Left lung (tissue), 10 donors: ENCODE results near the gene NOB1. TPM values are rescaled to one million over a fixed set of nuclear protein-coding genes. Genes with fewer than 3 reads are reported as not detected.

ENCODE experiments used
- ATAC-seq: fragments of 200-7000 bp; cut with Tn5 transposase; one replicate; pipeline ENCODE4 v1.9.1; 2020; ENCODE audit warnings: moderate library complexity
- DNase-seq, 4 donors: peaks; one replicate each; pipeline ENCODE4 v3.0.0-alpha.2; 2013 to 2020
- H3K27ac ChIP-seq, 2 donors: fragments of 200-600 bp; sonication (generic) in 1 of 2; one replicate each; pipeline versions ENCODE4 v1.5.0 to v1.8.0; 2020 to 2021
- H3K27me3 ChIP-seq, 2 donors: fragments of 200-600 bp; sonication (generic) in 1 of 2; one replicate each; pipeline versions ENCODE4 v1.5.0 to v1.8.0; 2020 to 2021
- H3K36me3 ChIP-seq, 2 donors: fragments of 200-600 bp; sonication (generic) in 1 of 2; one replicate each; pipeline versions ENCODE4 v1.5.0 to v1.8.0; 2020 to 2021
- H3K4me1 ChIP-seq, 2 donors: fragments of 200-600 bp; one replicate each; pipeline ENCODE4 v1.8.0; 2021
- H3K4me3 ChIP-seq, 2 donors: fragments of 200-600 bp; sonication (generic) in 1 of 2; one replicate each; pipeline versions ENCODE4 v1.5.0 to v1.8.0; 2020 to 2021; ENCODE audit warnings: mild to moderate bottlenecking in 1 of 2
- H3K9me3 ChIP-seq, 2 donors: fragments of 200-600 bp; sonication (generic) in 1 of 2; one replicate each; pipeline versions ENCODE4 v1.5.0 to v1.8.0; 2020 to 2021
- CTCF ChIP-seq, 2 donors: fragments of 200-600 bp; sonication (generic) in 1 of 2; IDR thresholded peaks; one replicate each; pipeline versions ENCODE4 v1.5.0 to v1.8.0; 2021; ENCODE audit warnings: antibody characterized with exemption in 2 of 2
- intact Hi-C, 2 donors: fragments of 100-400 bp; cut with DNase I; formaldehyde crosslinking; loops; one replicate each; pipeline versions ENCODE4 v1.11.2 to v1.14.2; 2022
- polyA plus RNA-seq, 6 donors: library from polyadenylated mRNA; unstranded; fragments of 120-200 nt; gene quantifications; one replicate each; pipeline ENCODE4 v1.2.1, GENCODE V29; 2013; ENCODE audit not compliant: insufficient read length in 6 of 6
- total RNA-seq, 2 donors: library from RNA; stranded (reverse); fragmentation: NEBNext Ultra II Directional; extraction: Animal tissue kit (Norgen Biotek cat#: 25700); gene quantifications; one replicate each; pipeline ENCODE4 v1.2.1, GENCODE V29; 2021
- donor health status: DM: no; HTN: yes; CAD: no.
- donor health status: DM: no; HTN: no; CAD: no.

NOB1 gene
- total and polyA plus RNA-seq, 8 donors, result 29.9 to 67.4 (median 61.7) TPM

GRCh38 chr16:69726313-69727060, 28.2 kb downstream of the NOB1 start, which contains the start of gene NQO1:
Gene NQO1 (minus strand): TSS chr16:69726560. CDS start chr16:69726439, 121 bp downstream.
- H3K36me3 ChIP-seq, result no peaks in the 10 kb centered on the region
- ATAC-seq, result peak; percentile 97
- peaks cover 8 to 43% of the 10 kb centered on the region in 2 donors for H3K4me1 ChIP-seq
- peak; percentile 63 to 98 (median 84) for DNase-seq
- no peaks in the 10 kb centered on the region for H3K9me3 ChIP-seq
- H3K4me3 ChIP-seq, result peak within 1 kb of the TSS; percentile 37 to 51
- TF ChIP-seq CTCF (IDR thresholded peaks at IDR 0.05), result no peak
- H3K27me3 ChIP-seq, result no peaks in the 10 kb centered on the region
- peak within 1 kb of the TSS; percentile 80 to 88 for H3K27ac ChIP-seq
- intact Hi-C loops, result no loop called here

- ATAC-seq (no peak), DNase-seq (no peak)
- H3K36me3 ChIP-seq, result no peaks in the 10 kb centered on the region
- H3K4me3 ChIP-seq, result peak overlapping the region; percentile 37 to 51
- TF ChIP-seq CTCF (IDR thresholded peaks at IDR 0.05), result no peak
- intact Hi-C loops, result no loop called here
- H3K27ac ChIP-seq, result peak overlapping the region; percentile 80 to 88
- no peaks in the 10 kb centered on the region for H3K9me3 ChIP-seq
- H3K4me1 ChIP-seq, result peaks cover 8 to 43% of the 10 kb centered on the region in 2 donors
- H3K27me3 ChIP-seq, result no peaks in the 10 kb centered on the region
Observed at GRCh38 chr16:69725480-69726312, 29.0 kb downstream of the NOB1 start.

DNA sequence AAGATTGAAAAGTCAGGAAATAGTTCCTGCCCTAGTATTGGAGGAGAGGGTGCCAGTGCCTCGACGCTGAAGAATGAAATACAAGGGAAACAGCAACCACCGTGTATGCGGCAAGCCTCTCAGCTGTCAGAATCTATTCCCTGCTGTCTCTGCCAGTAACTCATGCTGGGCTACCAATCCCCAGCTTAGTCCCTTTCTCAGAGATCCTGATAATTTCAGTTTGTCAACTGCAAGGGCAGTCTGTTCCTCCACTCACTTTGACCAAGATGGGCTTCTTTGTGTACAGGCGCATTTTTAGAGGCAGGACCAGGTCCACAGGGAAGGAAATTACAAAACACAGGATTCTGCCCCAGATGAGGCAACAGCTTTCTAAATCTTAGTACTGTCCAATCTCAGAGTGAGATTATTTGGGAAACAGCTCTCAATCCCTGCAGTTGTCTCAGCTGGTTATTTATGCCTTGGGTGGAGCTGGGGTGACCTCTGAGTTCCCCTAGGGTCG, 29.7 kb downstream of the NOB1 start:
- ATAC-seq (no peak), DNase-seq (no peak)
- TF ChIP-seq CTCF (IDR thresholded peaks at IDR 0.05), result no peak
- Histone ChIP-seq H3K9me3 (no peaks in the 10 kb centered on the region), H3K4me3 (peak overlapping the region in 1 of 2 donors; percentile 51), H3K36me3 (no peaks in the 10 kb centered on the region), H3K27ac (peak overlapping the region in 1 of 2 donors; percentile 88), H3K4me1 (peaks cover 8 to 43% of the 10 kb centered on the region in 2 donors), H3K27me3 (no peaks in the 10 kb centered on the region)
- intact Hi-C loops, result no loop called here

DNA sequence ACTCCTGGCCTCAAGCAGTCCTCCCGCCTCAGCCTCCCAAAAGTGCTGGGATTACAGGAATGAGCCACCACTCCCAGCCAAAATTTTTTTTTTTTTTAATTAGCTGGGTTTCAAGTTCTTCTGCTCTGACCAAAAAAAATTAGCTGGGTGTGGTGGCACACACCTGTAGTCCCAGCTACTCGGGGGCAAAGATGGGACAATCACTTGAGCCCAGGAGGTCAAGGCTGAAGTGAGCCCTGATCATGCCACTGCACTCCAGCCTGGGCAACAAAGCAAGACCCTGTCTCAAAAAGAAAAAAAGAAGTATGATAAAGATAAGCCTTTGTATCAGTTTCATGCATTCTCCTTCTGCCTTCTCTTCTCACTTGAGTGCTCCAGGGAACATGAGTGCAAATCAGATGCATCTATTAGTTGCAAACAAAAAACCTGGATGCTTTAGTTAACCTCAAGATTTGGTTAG, 30.3 kb downstream of the NOB1 start:
- H3K9me3 ChIP-seq, result no peaks in the 10 kb centered on the region
- no peaks in the 10 kb centered on the region for H3K27me3 ChIP-seq
- no peak for TF ChIP-seq CTCF (IDR thresholded peaks at IDR 0.05)
- H3K4me3 ChIP-seq, result peak overlapping the region in 1 of 2 donors; percentile 51
- peak overlapping the region in 1 of 2 donors; percentile 88 for H3K27ac ChIP-seq
- intact Hi-C loops, result no loop called here
- no peaks in the 10 kb centered on the region for H3K36me3 ChIP-seq
- peaks cover 8 to 43% of the 10 kb centered on the region in 2 donors for H3K4me1 ChIP-seq
- DNase-seq (no peak), ATAC-seq (no peak)
